ENCODE data around the gene COL12A1.

Gene COL12A1

GRCh38 chr6:75113446-75113845, 92.4 kb downstream of the COL12A1 start:
- H3K27me3 ChIP-seq (ENCODE audit: insufficient read depth, low read length), result no peaks in the 10 kb centered on the region
- H3K9ac ChIP-seq (ENCODE audit: low read depth, low read length), result no peak overlapping the region
- no peaks in the 10 kb centered on the region; the same call in 1 of the 2 replicates for H3K36me3 ChIP-seq (ENCODE audit: insufficient read depth, low read length)
- no peak overlapping the region for H3K27ac ChIP-seq (ENCODE audit: low read depth, low read length)
- 93% methylated on average over 2 of the region's 2 CpGs for WGBS
- H3K9me3 ChIP-seq (ENCODE audit: insufficient read depth, low read depth, low read length), result no peaks in the 10 kb centered on the region
- no peak overlapping the region for H3K4me3 ChIP-seq (ENCODE audit: low read length)
- peaks cover 2% of the 10 kb centered on the region; the same call in 1 of the 2 replicates for H3K4me1 ChIP-seq (ENCODE audit: insufficient read depth, low read length)

DNA sequence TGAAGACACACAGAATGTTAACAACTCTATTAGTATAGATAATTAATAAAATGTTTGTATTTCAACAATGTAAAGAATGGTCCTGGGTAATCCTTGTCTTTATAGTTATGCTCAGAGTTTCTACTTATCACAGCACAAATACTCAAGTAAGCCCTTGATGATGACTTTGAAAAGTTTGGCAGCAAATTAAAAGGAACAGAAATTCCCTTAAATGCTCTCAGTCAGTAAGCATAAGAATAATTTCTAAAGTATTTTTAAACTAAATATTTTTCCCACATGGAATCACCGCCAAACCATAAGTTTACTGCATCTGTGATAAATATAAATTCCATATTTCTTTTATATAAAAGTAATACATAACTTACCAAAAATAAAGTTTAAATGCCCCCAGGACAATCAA, 96.1 kb downstream of the COL12A1 start:
- Histone ChIP-seq H3K4me1 (ENCODE audit: insufficient read depth, low read length) (no peaks in the 10 kb centered on the region), H3K36me3 (ENCODE audit: insufficient read depth, low read length) (no peaks in the 10 kb centered on the region; the same call in 1 of the 2 replicates), H3K27ac (ENCODE audit: low read depth, low read length) (no peak overlapping the region), H3K9me3 (ENCODE audit: insufficient read depth, low read depth, low read length) (no peaks in the 10 kb centered on the region), H3K4me3 (ENCODE audit: low read length) (no peak overlapping the region), H3K27me3 (ENCODE audit: insufficient read depth, low read length) (no peaks in the 10 kb centered on the region), H3K9ac (ENCODE audit: low read depth, low read length) (no peak overlapping the region)
- WGBS, result no CpG with 5 or more reads among the region's 1 CpG

GRCh38 chr6:75109022-75109421, 96.8 kb downstream of the COL12A1 start:
- no peaks in the 10 kb centered on the region for H3K4me1 ChIP-seq (ENCODE audit: insufficient read depth, low read length)
- H3K9me3 ChIP-seq (ENCODE audit: insufficient read depth, low read depth, low read length), result no peaks in the 10 kb centered on the region
- H3K36me3 ChIP-seq (ENCODE audit: insufficient read depth, low read length), result no peaks in the 10 kb centered on the region; the same call in 1 of the 2 replicates
- H3K9ac ChIP-seq (ENCODE audit: low read depth, low read length), result no peak overlapping the region
- H3K4me3 ChIP-seq (ENCODE audit: low read length), result no peak overlapping the region
- no peak overlapping the region for H3K27ac ChIP-seq (ENCODE audit: low read depth, low read length)
- H3K27me3 ChIP-seq (ENCODE audit: insufficient read depth, low read length), result no peaks in the 10 kb centered on the region

DNA sequence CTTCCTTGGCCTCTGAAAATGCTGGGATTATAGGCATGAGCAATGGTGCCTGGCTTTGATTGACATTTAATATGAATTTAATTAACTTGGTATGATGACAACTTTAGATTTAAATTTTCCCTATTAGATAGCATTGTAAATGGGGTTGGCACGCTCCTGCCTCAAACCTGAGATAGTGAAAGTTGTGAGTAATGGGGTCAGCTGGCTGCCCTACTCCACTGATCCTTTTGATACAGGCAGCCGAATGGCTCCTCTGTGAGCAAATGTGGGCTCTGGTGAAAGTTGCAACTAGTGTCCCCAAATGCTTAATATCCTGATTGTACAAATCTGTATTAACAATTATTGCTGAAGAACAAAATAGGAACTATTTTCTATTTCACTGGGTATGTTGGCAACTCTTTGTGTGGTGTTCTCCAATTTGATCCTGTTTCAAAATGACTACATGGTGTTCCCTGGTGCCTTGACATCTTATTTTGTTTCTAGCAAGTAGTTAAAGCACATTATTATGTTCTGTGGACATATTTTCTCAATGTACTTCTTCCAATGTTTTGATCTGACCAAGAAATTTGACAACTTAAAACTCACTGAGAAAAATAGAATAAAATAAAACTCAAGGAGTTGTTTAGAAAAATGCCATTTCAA, 97.4 kb downstream of the COL12A1 start:
- no peaks in the 10 kb centered on the region for H3K27me3 ChIP-seq (ENCODE audit: insufficient read depth, low read length)
- H3K4me1 ChIP-seq (ENCODE audit: insufficient read depth, low read length), result no peaks in the 10 kb centered on the region
- 98% methylated on average over 2 of the region's 2 CpGs for WGBS
- H3K4me3 ChIP-seq (ENCODE audit: low read length), result no peak overlapping the region
- no peaks in the 10 kb centered on the region; the same call in 1 of the 2 replicates for H3K36me3 ChIP-seq (ENCODE audit: insufficient read depth, low read length)
- no peaks in the 10 kb centered on the region for H3K9me3 ChIP-seq (ENCODE audit: insufficient read depth, low read depth, low read length)
- no peak overlapping the region for H3K27ac ChIP-seq (ENCODE audit: low read depth, low read length)
- no peak overlapping the region for H3K9ac ChIP-seq (ENCODE audit: low read depth, low read length)

DNA sequence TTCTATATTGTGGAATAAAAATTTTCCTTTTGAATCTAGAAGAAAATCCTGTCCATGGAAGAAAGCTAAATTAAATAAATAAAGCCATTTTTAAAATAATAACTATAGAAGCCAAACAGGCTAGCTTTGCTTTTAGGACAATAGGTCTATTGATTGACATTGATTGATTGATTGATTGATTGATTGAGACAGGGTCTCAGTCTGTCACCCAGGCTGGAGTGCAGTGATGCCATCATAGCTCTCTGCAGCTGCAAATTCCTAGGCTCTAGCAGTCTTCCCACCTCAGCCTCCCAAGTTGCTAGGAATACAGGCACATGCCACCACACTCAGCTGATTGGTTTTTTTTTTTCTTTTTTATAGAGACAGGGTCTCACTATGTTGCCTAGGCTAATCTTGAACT, 97.9 kb downstream of the COL12A1 start:
- Histone ChIP-seq H3K27me3 (ENCODE audit: insufficient read depth, low read length) (no peaks in the 10 kb centered on the region), H3K4me3 (ENCODE audit: low read length) (no peak overlapping the region), H3K36me3 (ENCODE audit: insufficient read depth, low read length) (no peaks in the 10 kb centered on the region; the same call in 1 of the 2 replicates), H3K27ac (ENCODE audit: low read depth, low read length) (no peak overlapping the region), H3K9me3 (ENCODE audit: insufficient read depth, low read depth, low read length) (no peaks in the 10 kb centered on the region), H3K9ac (ENCODE audit: low read depth, low read length) (no peak overlapping the region), H3K4me1 (ENCODE audit: insufficient read depth, low read length) (no peaks in the 10 kb centered on the region)

DNA sequence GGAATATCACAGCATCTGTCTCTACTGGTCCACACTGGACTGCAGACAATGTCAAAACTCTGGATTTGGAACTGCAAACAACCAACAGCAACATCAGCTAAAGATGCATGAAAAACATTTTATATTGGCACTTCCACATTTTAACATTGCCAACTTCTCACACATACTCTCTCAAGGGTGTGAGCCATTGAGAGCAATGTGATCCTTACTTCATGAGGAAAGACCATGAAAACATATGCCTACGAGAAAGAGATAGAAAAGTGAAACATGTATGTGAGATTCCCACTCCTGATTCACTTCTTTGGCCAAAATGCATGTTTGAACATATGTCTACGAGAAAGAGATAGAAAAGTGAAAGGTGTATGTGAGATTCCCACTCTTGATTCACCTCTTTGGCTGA, 99.4 kb downstream of the COL12A1 start:
- Histone ChIP-seq H3K36me3 (ENCODE audit: insufficient read depth, low read length) (no peaks in the 10 kb centered on the region; the same call in 1 of the 2 replicates), H3K27ac (ENCODE audit: low read depth, low read length) (no peak overlapping the region), H3K4me1 (ENCODE audit: insufficient read depth, low read length) (no peaks in the 10 kb centered on the region), H3K27me3 (ENCODE audit: insufficient read depth, low read length) (no peaks in the 10 kb centered on the region), H3K9ac (ENCODE audit: low read depth, low read length) (no peak overlapping the region), H3K4me3 (ENCODE audit: low read length) (no peak overlapping the region), H3K9me3 (ENCODE audit: insufficient read depth, low read depth, low read length) (no peaks in the 10 kb centered on the region)
- 96% methylated on average over 2 of the region's 2 CpGs for WGBS

DNA sequence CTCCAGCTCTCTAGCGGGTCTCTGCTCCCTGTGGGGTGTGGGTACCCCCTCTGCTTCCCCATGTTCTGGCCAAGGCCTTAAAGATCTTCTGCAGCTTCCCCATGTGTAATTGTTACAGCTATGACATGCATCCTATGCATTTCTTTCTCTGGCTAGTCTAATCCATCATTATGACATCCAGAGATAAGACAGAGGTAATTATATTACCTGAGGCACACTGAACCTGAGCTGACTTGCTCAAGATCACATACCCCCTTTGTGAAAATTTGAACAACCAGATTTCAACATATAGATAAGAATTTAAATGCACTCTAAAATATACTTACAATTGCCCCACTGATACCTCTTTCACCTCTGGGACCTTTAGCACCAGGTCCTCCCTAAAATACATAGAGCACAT, 102.4 kb downstream of the COL12A1 start:
- Histone ChIP-seq H3K4me1 (ENCODE audit: insufficient read depth, low read length) (no peaks in the 10 kb centered on the region), H3K4me3 (ENCODE audit: low read length) (no peak overlapping the region), H3K36me3 (ENCODE audit: insufficient read depth, low read length) (no peaks in the 10 kb centered on the region), H3K27me3 (ENCODE audit: insufficient read depth, low read length) (no peaks in the 10 kb centered on the region), H3K9me3 (ENCODE audit: insufficient read depth, low read depth, low read length) (no peaks in the 10 kb centered on the region), H3K9ac (ENCODE audit: low read depth, low read length) (no peak overlapping the region), H3K27ac (ENCODE audit: low read depth, low read length) (no peak overlapping the region)
- WGBS, result 88% methylated on average over 1 of the region's 1 CpG

- Histone ChIP-seq H3K4me1 (ENCODE audit: insufficient read depth, low read length) (no peaks in the 10 kb centered on the region), H3K9ac (ENCODE audit: low read depth, low read length) (no peak overlapping the region), H3K36me3 (ENCODE audit: insufficient read depth, low read length) (no peaks in the 10 kb centered on the region), H3K4me3 (ENCODE audit: low read length) (no peak overlapping the region), H3K27ac (ENCODE audit: low read depth, low read length) (no peak overlapping the region), H3K27me3 (ENCODE audit: insufficient read depth, low read length) (no peaks in the 10 kb centered on the region), H3K9me3 (ENCODE audit: insufficient read depth, low read depth, low read length) (no peaks in the 10 kb centered on the region)
- WGBS, result 94% methylated on average over 2 of the region's 5 CpGs
Observed at GRCh38 chr6:75102301-75102700, 103.6 kb downstream of the COL12A1 start.

DNA sequence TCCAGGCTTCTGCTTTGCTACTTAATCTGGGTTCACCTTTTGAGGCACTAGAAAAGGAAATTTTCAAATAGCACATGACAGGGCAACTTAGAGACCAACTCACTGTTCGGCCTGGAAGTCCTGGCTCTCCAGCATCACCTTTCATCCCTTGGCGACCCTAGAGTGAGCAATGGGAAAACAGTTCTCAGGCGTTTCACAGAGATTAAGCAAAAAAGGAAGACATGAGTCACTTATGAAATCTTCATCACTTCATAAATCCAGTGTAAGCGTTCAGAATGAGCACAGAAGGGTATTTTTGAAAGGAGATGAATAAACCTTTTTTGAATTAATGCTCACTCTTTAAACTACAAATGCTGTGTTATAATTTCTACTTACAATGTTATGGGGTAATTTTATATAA, 104.0 kb downstream of the COL12A1 start:
- H3K27me3 ChIP-seq (ENCODE audit: insufficient read depth, low read length), result no peaks in the 10 kb centered on the region

GRCh38 chr6:75098709-75099108, 107.1 kb downstream of the COL12A1 start:
- Histone ChIP-seq H3K36me3 (ENCODE audit: insufficient read depth, low read length) (no peaks in the 10 kb centered on the region), H3K4me1 (ENCODE audit: insufficient read depth, low read length) (no peaks in the 10 kb centered on the region), H3K27ac (ENCODE audit: low read depth, low read length) (no peak overlapping the region), H3K9me3 (ENCODE audit: insufficient read depth, low read depth, low read length) (no peaks in the 10 kb centered on the region), H3K4me3 (ENCODE audit: low read length) (no peak overlapping the region), H3K27me3 (ENCODE audit: insufficient read depth, low read length) (no peaks in the 10 kb centered on the region), H3K9ac (ENCODE audit: low read depth, low read length) (no peak overlapping the region)
- WGBS, result 93% methylated on average over 5 of the region's 5 CpGs

More for the DNA sequence above, 104.0 kb downstream of the COL12A1 start:
- no peaks in the 10 kb centered on the region for H3K36me3 ChIP-seq (ENCODE audit: insufficient read depth, low read length)
- no peaks in the 10 kb centered on the region for H3K9me3 ChIP-seq (ENCODE audit: insufficient read depth, low read depth, low read length)
- no peak overlapping the region for H3K9ac ChIP-seq (ENCODE audit: low read depth, low read length)
- no peak overlapping the region for H3K27ac ChIP-seq (ENCODE audit: low read depth, low read length)
- no peaks in the 10 kb centered on the region for H3K4me1 ChIP-seq (ENCODE audit: insufficient read depth, low read length)
- H3K4me3 ChIP-seq (ENCODE audit: low read length), result no peak overlapping the region
- 92% methylated on average over 3 of the region's 4 CpGs for WGBS

GRCh38 chr6:75096966-75097365, 108.9 kb downstream of the COL12A1 start:
- Histone ChIP-seq H3K4me3 (ENCODE audit: low read length) (no peak overlapping the region), H3K4me1 (ENCODE audit: insufficient read depth, low read length) (no peaks in the 10 kb centered on the region), H3K27ac (ENCODE audit: low read depth, low read length) (no peak overlapping the region), H3K36me3 (ENCODE audit: insufficient read depth, low read length) (no peaks in the 10 kb centered on the region), H3K27me3 (ENCODE audit: insufficient read depth, low read length) (no peaks in the 10 kb centered on the region), H3K9ac (ENCODE audit: low read depth, low read length) (no peak overlapping the region), H3K9me3 (ENCODE audit: insufficient read depth, low read depth, low read length) (no peaks in the 10 kb centered on the region)
- 80% methylated on average over 3 of the region's 4 CpGs for WGBS
